GM23248 (cell line): Measurements from ENCODE around the gene ERICH2.

Experiments
- EZH2 ChIP-seq: fragments of 200-600 bp; sonication (generic); IDR thresholded peaks from 2 replicates; pipeline ENCODE4 v1.6.1; 2018; ENCODE audit warnings: antibody characterized with exemption, mild to moderate bottlenecking; ENCODE audit not compliant: insufficient read depth, poor library complexity, severe bottlenecking
- EZH2phosphoT487 ChIP-seq: fragments of 200-600 bp; sonication (generic); IDR thresholded peaks from 2 replicates; pipeline ENCODE4 v1.6.1; 2018; ENCODE audit warnings: antibody characterized with exemption, moderate library complexity, mild to moderate bottlenecking, low read depth; ENCODE audit not compliant: insufficient read depth

GRCh38 chr2:170820757-170821530 lies 50.8 kb downstream of the ERICH2 start:
- TF ChIP-seq EZH2 (no peak), EZH2phosphoT487 (no peak)
